Adrenal gland (tissue), 5 donors: ENCODE results near the gene ASB18.

Experiments
- POLR2A ChIP-seq, 2 donors: fragments of 450-650 bp; IDR thresholded peaks; one replicate each; pipeline ENCODE4 v1.6.1; 2017; ENCODE audit warnings: antibody characterized with exemption in 2 of 2, mild to moderate bottlenecking in 2 of 2, moderate library complexity in 1 of 2
- TF ChIP-seq, protein P1 (sequence below), 6 experiments: fragments of 450-650 bp in 4 of 6; fragments of 200-600 bp in 2 of 6; sonication (generic) in 1 of 6; IDR thresholded peaks; 1 replicate in 5 of 6; 2 replicates in 1 of 6; pipeline versions ENCODE4 v1.5.1 to v1.8.0; 2016 to 2021; ENCODE audit warnings: antibody characterized with exemption in 6 of 6, mild to moderate bottlenecking in 2 of 6, moderate library complexity in 1 of 6
- donor health status: DM: no; HTN: no; CAD: no.

DNA sequence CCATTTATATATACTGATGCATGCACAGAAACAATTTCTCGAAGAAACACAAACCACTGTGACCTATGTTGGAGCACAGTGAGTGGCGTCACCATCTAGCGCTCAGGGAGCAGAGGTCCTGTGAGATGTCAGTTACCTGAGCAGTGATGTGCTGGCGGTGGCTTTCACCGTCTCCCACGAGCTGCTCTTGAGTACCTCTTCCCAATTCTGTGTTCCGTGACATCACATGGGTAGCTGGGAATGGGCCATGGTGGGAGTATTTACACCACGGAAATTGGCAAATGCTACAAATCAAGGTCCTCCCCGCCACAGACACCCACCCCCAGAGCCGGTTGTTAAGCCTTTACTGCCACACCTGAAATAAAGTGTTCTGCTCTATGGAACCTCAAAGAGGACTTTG lies 120.4 kb downstream of the ASB18 start:
- TF ChIP-seq, protein P1, sequence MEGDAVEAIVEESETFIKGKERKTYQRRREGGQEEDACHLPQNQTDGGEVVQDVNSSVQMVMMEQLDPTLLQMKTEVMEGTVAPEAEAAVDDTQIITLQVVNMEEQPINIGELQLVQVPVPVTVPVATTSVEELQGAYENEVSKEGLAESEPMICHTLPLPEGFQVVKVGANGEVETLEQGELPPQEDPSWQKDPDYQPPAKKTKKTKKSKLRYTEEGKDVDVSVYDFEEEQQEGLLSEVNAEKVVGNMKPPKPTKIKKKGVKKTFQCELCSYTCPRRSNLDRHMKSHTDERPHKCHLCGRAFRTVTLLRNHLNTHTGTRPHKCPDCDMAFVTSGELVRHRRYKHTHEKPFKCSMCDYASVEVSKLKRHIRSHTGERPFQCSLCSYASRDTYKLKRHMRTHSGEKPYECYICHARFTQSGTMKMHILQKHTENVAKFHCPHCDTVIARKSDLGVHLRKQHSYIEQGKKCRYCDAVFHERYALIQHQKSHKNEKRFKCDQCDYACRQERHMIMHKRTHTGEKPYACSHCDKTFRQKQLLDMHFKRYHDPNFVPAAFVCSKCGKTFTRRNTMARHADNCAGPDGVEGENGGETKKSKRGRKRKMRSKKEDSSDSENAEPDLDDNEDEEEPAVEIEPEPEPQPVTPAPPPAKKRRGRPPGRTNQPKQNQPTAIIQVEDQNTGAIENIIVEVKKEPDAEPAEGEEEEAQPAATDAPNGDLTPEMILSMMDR (IDR thresholded peaks at IDR 0.05): no peak
- TF ChIP-seq POLR2A (IDR thresholded peaks at IDR 0.05): no peak
